ENCODE results near the gene XCL2. TPM values are rescaled to one million over a fixed set of nuclear protein-coding genes. Genes with fewer than 3 reads are reported as not detected.

Gene XCL2
- total and polyA plus RNA-seq, 2 of the 8 experiments (the other 6 are each of a cell fraction or from before 2014, with no cell fraction given), result not detected

GRCh38 chr1:168520832-168521231 is 23.0 kb downstream of the XCL2 start:
- Histone ChIP-seq H3K27me3 (replicated peaks in 1 of 4; ENCODE audit: control insufficient read depth in 3 of 4, extremely low read depth in 1 of 4, insufficient read depth in 3 of 4, low read length in 3 of 4) (no peaks in the 10 kb centered on the region), H2AK5ac (ENCODE audit: low read depth, low read length) (no peak overlapping the region), H4K8ac (ENCODE audit: extremely low read depth, insufficient read depth, low read length) (no peak overlapping the region), H3K36me3 (ENCODE audit: control insufficient read depth in 2 of 4, insufficient read depth in 4 of 4, low read length in 3 of 4) (no peaks in the 10 kb centered on the region), H3K56ac (replicated peaks; ENCODE audit: insufficient read length, low read depth, low read length) (no peak overlapping the region), H4K91ac (replicated peaks; ENCODE audit: insufficient read length, low read length) (no peak overlapping the region), H3K14ac (ENCODE audit: insufficient read length) (no peak overlapping the region), H3K18ac (ENCODE audit: extremely low read depth, low read length) (no peak overlapping the region), H4K5ac (ENCODE audit: insufficient read length, low read depth, low read length) (no peak overlapping the region), H3K4ac (replicated peaks; ENCODE audit: insufficient read length, low read depth, low read length) (no peak overlapping the region), H3K9ac (replicated peaks in 1 of 4; ENCODE audit: extremely low read depth in 1 of 4, low read depth in 3 of 4, low read length in 3 of 4) (no peak overlapping the region), H3K9me3 (ENCODE audit: insufficient read depth in 2 of 2, low read depth in 1 of 2, low read length in 1 of 2) (peaks cover 0 to 3% of the 10 kb centered on the region in 2 experiments; a peak in 1 of 4 replicates), H2BK20ac (ENCODE audit: low read length) (no peak overlapping the region), H3K23ac (ENCODE audit: insufficient read length) (no peak overlapping the region), H3K4me2 (ENCODE audit: insufficient read depth in 1 of 2, low read depth in 2 of 2, low read length in 2 of 2) (no peak overlapping the region), H3K79me2 (ENCODE audit: control insufficient read depth in 1 of 2, insufficient read depth in 2 of 2, low read length in 2 of 2) (no peaks in the 10 kb centered on the region), H2BK15ac (ENCODE audit: low read length) (no peak overlapping the region), H2BK120ac (replicated peaks; ENCODE audit: low read depth, low read length) (no peak overlapping the region), H3K23me2 (ENCODE audit: low read depth, low read length) (no peaks in the 10 kb centered on the region), H3K27ac (ENCODE audit: low read depth, low read length) (no peak overlapping the region), H2AFZ (ENCODE audit: low read length) (no peak overlapping the region), H2BK5ac (ENCODE audit: low read depth, low read length) (no peak overlapping the region), H4K20me1 (replicated peaks in 1 of 2; ENCODE audit: control insufficient read depth in 1 of 2, insufficient read depth in 2 of 2, low read length in 2 of 2) (no peaks in the 10 kb centered on the region), H2BK12ac (ENCODE audit: low read depth, low read length) (no peak overlapping the region), H3K4me3 (ENCODE audit: extremely low read depth in 1 of 4, insufficient read depth in 2 of 4, low read depth in 3 of 4, low read length in 4 of 4) (no peak overlapping the region), H3K79me1 (ENCODE audit: low read depth, low read length) (no peaks in the 10 kb centered on the region), H3K4me1 (replicated peaks in 1 of 4; ENCODE audit: control insufficient read depth in 3 of 4, insufficient read depth in 4 of 4, low read length in 3 of 4) (no peaks in the 10 kb centered on the region; a peak in 1 of 7 replicates)
- WGBS, 2 experiments (ENCODE audit: extremely low coverage in 1 of 2, insufficient coverage in 1 of 2, insufficient read length in 1 of 2, insufficient replicate concordance in 2 of 2, low coverage in 1 of 2, low lambda C conversion rate in 2 of 2, missing lambda C conversion rate in 1 of 2), result 75% methylated on average over 4 of the region's 4 CpGs; no CpG with 5 or more reads in 1 of the 2 experiments
- TF ChIP-seq SIX5 (IDR thresholded peaks at IDR 0.05; ENCODE audit: low read depth, low read length) (no peak), ATF3 (IDR thresholded peaks at IDR 0.05; ENCODE audit: insufficient read depth, low read depth, low read length) (no peak)
- FAIRE-seq (no peak), DNase-seq (ENCODE audit: low read depth in 1 of 2, low spot score in 2 of 2) (no peak)
- POLR2A ChIA-PET (ENCODE audit: partially characterized antibody), result no interaction called here
- CTCF ChIA-PET (ENCODE audit: partially characterized antibody), result interaction anchor here (1.3 kb wide), 1 partner anchor 13 kb away, joined by 3 read pairs; no protein-coding TSS in a partner anchor
